Left ventricle myocardium superior (tissue), 1 donor: ENCODE data around the gene FRMD4A. TPM values are rescaled to one million over a fixed set of nuclear protein-coding genes. Genes with fewer than 3 reads are reported as not detected.

Experiments
- ATAC-seq: fragments of 200-7000 bp; cut with Tn5 transposase; one replicate; pipeline ENCODE4 v1.9.1; 2020; ENCODE audit warnings: mild to moderate bottlenecking, moderate library complexity
- DNase-seq: peaks from one replicate; pipeline ENCODE4 v3.0.0-alpha.2; 2020
- intact Hi-C: fragments of 100-400 bp; cut with micrococcal nuclease; formaldehyde crosslinking; loops from one replicate; pipeline ENCODE4 v1.11.0; 2022
- total RNA-seq: library from RNA; stranded (reverse); fragmentation: NEBNext Ultra II Directional; extraction: Animal tissue kit (Norgen Biotek cat#: 25700); gene quantifications from one replicate; pipeline ENCODE4 v1.2.1, GENCODE V29; 2021
- donor health status: DM: no; HTN: yes; CAD: no; lungs with severe emphysema.

The FRMD4A gene
- total RNA-seq, 1 donor from 2014 or later = 43.3 TPM

DNA sequence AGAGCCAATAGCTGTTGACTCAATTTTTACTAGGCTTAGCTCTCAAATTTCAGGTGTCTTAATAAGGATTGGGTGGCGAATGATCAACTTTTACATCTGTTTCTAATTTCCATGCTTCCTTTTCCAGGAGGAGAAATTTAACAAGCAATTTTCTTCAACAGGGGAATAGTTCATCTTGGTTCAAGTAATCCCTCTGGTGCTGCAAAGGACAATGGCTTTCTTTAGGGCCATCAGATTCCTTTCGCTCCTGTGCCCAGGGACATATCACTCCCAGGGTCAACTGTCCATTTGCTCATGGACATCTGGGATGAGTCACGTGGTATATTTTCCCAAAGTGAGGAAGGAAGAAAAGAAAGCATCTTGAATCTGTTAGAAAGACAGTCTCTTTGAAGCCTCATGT is 313.3 kb downstream of the FRMD4A start:
- intact Hi-C loops = no loop called here
- DNase-seq (no peak), ATAC-seq (no peak)

DNA sequence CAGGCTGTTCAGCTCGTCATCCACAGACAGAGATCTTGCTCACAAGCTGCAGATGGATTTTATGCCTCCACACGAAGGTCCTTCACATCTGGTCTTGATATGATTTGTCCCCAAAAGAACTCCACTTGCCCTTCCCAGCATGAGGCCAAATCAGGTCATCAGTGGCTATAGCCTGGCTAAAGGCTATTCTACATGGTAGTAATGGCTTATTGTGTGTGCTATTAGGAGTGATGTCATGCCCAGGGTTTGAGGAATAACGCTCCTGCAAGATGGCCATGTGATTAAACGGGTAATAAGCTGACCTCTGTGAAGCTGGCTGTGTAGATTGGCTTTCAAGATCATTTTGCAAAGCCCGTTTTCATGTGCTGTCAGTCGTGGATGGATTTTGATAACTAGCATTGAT is 313.8 kb downstream of the FRMD4A start:
- ATAC-seq (peak; percentile 38), DNase-seq (no peak)
- intact Hi-C loops = no loop called here

DNA sequence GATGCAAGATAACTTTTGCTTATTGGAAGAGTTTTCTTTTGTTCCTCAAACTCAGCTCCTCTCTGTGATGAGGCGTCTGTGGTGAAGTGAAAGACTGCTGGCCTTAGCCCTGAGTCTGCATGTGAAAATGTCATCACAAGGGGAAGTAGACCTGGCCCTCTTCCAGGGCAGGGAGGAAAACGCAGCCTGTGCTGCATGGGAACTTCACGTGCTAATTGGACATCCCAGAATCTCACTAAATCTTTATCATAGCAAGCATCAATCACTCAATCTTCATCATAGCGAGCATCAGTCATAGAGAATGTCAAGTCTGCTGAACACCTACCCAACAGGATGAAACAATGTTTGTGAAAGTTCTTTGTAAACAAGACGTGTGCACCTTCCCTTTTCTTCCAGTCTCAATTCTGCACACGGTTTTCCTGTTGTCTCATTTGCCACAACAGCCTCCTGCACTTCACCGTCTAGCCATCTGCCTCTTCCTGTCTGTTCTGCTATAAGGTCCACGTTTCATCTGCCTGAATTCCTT is 314.6 kb downstream of the FRMD4A start:
- peak; percentile 89 for ATAC-seq
- intact Hi-C loops = no loop called here
- peak; percentile 60 for DNase-seq

DNA sequence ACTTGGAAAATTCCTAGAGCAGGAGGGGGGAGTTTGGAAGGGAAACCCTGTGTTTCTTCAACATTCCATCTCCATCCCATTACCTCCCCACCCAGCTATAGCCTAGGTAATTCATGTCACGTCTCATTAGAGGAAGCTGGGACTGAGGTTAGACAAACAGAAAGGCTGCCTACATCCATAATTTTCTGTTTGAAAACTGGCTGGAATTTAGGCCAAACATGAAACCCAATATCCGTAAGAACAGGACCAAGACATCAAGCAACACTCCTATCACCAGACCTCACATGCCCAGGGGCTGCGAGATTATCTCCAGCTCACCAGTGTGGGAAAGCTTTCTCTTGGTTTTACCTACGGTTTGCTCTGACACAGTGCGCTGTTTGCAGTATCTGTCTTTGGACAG is 316.3 kb downstream of the FRMD4A start:
- intact Hi-C loops = no loop called here
- DNase-seq = no peak
- ATAC-seq = no peak

DNA sequence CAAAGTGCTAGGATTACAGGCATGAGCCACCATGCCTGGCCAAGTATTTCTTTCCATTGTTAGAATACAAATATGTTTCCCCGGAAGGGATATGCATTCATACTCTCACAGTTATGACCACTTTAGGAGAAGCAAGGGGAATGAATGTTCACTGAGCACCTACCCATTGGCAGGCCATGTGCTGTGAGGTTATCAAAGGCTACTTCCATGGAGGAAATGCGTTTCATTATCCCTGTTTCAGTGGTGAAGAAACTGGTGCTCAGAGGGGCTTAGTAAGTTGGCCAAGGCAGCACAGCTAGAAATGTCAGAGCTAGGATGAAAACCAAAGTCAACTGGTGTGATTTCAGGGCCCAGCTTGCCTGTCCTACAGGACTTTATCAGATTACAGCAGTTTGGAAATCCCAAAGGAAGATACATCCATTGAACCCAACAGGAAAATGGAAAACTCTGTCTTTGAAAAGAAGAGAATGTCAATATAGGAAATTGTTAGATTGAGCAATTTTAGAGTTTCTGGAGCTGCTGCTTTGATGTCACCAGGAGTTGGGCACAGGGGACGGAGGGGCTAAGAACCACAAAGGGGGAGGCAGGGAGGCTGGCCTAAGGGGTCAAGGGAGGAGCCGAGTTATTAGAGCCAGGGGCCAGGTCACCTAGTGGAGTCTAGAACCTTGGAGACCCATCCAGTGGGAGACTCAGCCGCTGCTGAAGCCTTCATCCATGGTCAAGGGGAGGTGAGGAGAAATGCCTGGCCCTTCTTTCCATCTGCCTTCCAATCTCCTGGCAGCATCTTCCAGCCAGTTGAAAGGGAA is 319.8 kb downstream of the FRMD4A start:
- intact Hi-C loops = no loop called here
- DNase-seq (no peak), ATAC-seq (no peak)

DNA sequence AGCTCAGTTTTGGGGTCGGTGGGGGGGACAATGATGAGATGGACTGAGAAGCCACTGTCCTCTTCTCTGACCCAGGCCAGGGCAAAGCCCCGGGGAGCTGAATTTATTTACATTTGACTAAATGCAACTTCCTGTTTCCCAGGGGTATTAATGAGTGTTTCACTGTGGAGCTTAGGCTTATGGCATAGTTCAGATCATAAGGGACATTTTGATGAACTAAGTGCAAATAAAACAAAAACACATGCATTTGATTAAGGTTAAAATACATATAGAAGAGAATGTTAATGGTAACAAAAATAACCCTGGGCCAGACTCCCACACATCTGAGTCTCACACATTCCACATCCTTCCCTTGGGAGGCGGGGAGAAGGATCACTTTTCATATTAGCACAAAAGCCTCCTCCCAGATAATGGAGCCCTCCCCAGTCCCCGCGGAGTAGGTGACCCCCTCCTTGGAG is 320.6 kb downstream of the FRMD4A start:
- intact Hi-C loops = no loop called here
- ATAC-seq (peak; percentile 64), DNase-seq (no peak)

DNA sequence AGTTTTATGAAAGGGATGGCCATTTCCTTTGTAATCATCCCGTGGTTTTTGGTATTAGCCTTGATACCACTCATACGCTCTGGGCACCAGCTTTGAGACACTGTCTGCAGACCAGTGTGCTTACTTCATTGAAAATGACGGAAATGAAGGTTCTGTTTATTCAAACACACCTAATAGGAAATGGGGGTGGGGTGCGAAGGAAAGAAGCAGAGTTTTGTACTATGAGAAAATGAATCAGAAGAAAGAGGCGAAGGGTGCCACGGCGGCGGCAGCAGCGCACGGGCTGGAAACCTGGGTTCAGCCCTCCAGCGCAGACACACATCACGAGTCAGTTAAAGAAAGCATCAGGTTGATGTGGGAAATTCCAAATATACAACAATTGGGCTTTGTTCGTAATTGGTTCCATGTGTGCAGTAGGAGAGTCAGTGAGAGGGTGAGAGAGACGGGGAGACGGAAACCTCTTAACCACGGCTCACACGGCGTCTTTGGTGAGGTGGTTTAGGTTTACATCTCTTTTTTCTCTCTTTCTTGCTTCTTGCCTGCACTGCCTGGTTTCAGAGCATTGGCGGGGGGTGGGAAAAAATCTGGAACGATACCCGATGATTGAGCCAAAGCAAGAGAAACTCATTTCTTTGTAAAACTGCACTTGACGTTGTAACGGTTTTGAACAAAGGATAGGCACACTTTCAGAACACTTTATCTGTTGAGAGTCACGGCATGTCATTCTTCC is 321.2 kb downstream of the FRMD4A start:
- ATAC-seq (peak; percentile 22), DNase-seq (no peak)
- intact Hi-C loops = no loop called here

DNA sequence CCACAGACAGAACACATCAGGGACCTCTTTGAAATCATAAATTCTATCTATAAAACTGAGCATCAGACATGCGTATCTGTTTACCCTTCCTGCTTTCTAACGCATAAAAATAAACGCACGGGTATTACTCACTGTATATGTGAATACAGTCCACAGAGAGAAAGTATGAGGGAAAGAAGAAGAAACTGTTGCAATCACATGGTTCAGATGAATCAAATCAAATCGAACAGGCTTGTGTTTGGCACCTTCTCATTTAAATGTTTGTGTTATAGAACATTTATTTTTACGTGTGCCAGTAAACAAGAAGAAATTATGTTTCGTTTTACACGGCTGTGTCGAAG is 322.0 kb downstream of the FRMD4A start:
- intact Hi-C loops = no loop called here
- DNase-seq = no peak
- ATAC-seq = peak; percentile 16

DNA sequence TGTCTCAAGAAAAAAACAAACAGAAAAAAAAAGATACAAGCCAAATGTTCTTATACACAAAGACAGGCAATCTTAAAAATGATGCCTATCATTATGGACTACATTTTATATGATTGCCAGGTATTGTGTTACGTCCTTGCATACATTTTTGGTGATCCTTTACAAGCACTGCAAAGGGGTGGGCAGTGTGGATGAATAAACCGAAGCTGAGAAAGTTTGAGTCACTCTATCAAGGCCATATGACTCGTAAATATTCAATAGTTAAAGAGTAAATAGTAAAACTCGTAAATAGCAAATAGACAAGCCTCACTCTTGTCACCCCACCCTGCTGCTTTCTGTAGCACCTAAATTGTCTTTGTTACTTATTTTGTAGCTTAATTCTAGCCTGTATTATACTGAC is 326.2 kb downstream of the FRMD4A start:
- intact Hi-C loops = no loop called here
- DNase-seq (no peak), ATAC-seq (no peak)

DNA sequence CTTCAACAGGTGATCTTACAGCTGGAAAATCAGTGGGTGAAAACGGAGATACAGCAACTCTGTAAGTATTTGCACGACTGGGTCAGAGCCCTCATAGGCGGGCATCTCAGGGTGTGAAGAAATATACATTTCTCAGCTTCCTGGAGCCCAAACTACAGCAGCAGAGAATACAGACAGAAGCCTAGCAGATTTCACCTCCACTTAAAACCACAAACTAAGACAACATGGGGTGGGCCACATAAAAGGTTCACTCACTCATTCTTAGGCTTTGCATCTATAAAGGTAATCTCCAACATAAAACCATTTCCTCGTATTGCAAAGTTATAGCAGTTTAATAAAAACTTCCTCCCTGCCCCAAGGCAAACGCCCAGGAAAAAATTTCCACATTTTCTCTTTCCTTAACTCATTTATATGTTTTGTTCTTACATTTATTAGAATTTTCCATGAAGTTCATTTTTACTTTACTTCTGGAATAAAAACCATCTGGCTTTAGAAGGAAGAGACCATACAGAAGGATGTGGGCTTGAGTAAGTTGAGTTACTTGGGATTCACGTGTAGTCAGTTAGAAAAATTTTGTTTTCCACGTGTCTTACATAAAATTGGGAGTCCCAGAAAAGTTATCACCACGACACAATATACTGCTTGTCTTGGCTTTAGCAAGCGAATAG is 327.1 kb downstream of the FRMD4A start:
- intact Hi-C loops = no loop called here
- ATAC-seq = no peak
- no peak for DNase-seq

DNA sequence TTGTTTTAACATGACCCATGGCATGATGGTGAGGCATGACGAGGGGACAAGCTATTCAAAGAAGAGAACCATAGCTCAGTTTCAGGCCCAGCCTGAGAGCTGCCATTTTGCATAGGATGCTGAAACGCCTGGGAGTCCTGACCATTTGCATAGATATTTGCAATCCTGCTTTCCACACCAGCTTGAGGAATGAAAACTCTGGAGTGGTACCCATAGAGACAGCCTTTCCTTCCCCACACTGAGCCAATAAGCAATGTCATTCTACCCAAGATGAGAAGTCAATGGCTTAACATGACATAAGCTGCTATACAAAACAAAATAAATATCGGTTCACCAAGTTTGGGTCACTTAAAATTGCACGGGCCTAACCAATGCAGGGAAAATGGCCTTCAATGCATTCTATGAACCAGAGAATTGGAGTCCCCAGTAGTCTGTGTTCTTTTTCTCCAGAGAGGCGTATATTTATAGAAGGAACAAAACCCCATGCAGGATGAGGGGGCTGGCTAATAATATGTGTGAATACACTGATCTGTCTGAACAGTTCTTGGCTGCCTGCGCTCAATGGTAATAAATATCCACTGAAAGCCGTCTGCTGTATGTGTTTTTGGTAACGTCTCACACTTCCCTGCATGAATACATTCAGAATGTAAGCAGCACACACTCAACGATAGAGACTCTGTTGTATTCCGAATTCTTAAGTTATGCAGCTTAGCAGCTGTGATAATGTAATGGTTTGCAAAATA is 329.3 kb downstream of the FRMD4A start:
- DNase-seq = no peak
- intact Hi-C loops = no loop called here
- no peak for ATAC-seq

DNA sequence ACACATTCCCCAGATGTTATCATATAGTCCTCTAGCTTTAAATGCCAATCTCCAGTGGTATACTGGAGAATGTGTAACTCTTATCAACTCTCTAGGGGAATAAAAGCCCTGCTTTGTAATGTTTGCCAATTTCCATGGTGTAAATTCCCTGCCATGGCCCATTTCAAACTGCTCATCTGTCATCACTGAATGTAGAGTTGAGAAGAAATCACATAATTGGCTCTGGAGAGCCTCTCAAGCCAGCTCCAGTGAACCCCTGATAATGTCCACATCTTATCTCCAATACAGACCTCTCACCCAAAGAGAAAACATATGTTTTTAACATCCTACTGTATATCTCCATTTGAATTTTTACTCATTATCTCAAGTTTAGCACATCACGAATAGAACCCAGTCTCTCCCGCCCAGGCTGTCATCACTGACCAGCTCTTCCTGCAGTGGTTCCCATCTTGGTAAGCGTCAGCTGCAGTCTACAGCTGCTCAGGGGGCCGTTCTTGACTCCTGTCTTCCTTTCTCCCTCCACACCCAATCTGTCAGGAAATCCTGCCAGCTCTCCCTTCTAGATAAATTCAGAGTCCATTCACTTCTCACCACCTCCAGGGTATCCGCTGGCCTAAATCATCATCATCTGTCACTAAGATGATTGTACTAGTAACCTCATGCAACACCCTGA is 332.4 kb downstream of the FRMD4A start:
- DNase-seq (no peak), ATAC-seq (peak; percentile 57)
- intact Hi-C loops = no loop called here

DNA sequence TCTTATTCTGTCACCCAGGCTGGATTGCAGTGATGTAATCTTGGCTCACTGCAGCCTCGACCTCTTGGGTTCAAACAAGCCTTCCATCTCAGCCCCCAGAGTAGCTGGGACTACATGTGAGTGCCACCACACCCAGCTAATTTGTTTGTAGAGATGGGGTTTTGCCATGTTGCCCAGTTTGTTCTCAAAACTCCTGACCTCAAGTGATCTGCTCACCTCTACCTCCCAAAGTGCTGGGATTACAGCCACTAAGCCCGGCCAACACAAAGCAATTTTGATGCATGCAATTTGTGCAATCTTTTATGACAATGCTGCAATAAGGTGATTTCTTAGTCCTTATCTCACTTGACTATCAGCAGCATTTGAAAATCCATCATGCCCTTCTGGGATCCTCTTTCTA is 333.1 kb downstream of the FRMD4A start:
- intact Hi-C loops = no loop called here
- ATAC-seq (peak; percentile 21), DNase-seq (no peak)

DNA sequence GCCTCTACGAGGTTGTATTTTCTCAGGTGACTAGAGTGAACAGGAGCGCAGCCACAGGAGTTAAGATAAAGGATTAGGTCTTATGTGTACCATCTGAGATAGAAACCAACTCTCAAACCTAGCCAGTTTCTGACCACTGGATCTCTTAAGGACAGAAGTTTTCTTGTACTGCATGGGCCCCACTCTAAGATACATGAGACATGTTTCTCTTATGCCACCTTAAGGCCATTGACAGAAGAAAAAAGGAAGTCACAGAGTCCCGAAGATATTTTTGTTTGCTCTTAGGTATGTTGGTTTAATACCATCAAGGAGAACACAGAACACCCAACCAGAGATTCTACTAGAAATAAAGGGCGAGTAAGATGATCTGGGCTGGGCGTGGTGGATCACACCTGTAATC is 335.8 kb downstream of the FRMD4A start:
- intact Hi-C loops = no loop called here

DNA sequence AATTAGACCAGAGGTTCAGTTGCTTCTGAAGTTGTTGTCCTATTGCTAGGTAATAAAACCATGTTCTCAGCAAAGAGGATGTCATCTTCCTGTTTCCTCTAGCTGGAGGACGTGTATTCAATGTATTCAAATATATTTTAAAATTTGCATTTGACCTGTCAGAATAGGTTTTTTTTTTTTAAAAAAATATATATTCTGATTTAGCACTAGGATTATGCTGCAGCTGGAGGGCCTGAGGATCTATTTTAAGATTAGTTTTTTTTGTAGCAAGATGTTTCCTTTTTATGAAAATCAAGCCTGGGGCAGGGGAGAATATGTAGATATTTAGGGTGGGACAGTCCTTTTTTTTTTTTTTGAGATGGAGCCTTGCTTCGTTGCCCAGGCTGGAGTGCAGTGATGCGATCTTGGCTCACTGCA is 337.0 kb downstream of the FRMD4A start:
- ATAC-seq (no peak), DNase-seq (no peak)
- intact Hi-C loops = no loop called here

More for the DNA sequence above, 335.8 kb downstream of the FRMD4A start:
- DNase-seq (no peak), ATAC-seq (no peak)

DNA sequence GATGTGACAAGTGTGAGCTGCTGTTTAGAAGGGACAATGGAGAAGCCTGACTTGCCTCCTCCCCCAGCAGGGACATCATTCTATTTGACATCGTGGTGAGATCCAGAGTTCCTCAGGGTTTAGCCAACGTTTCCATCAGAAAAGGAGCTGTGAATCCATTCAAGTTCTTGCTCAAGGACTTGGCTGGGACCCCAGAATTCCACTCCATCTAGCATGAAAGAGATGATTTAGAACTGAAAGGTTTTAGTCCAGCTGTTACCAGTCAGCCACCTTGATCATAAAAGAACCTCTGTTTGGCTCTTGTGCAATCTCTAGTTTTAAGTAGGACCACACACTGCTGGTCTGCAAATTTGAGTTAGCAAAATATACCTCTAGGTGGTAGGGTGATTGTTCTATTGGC is 337.6 kb downstream of the FRMD4A start:
- DNase-seq (no peak), ATAC-seq (peak; percentile 33)
- intact Hi-C loops = no loop called here

DNA sequence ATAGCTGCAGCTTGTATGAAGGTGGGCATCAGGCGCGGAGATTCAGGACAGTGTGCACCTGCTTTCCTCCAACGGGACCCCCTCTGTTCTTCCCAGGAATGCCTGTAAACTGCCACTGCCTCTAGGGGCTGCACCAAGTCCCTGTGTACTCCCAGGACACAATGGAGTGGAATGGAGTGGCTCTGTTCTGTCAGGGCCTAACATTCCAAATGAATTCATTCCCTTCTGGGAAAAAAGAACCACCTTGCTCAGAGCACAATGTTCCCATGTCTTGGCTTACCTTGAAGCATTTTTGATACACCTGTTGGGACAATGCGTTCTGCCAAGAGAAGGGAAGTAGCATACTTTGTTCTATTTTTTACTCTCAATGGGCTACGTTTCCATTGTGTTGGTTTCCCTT is 339.4 kb downstream of the FRMD4A start:
- intact Hi-C loops = no loop called here
- ATAC-seq (peak; percentile 38), DNase-seq (no peak)

DNA sequence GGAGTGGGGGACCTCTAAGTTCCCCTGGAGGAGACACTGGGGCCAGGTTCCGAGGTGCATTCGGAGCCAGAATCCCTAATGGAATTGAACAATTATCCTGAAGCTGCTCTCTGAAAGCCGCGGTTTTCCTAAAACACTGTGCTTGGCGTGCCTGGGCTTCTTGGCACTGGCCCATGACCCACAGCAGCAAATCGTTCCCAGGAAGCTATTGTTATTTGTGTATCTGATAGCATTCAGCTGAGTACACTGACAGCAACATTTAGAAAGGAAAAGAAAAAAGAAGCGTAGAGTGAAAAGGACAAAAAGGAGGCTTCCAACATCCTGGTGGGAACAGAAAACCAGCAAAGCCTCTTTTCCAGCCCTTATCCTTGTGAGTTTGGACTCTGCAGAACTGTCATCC is 339.8 kb downstream of the FRMD4A start:
- peak; percentile 69 for DNase-seq
- ATAC-seq = peak; percentile 57
- intact Hi-C loops = no loop called here

DNA sequence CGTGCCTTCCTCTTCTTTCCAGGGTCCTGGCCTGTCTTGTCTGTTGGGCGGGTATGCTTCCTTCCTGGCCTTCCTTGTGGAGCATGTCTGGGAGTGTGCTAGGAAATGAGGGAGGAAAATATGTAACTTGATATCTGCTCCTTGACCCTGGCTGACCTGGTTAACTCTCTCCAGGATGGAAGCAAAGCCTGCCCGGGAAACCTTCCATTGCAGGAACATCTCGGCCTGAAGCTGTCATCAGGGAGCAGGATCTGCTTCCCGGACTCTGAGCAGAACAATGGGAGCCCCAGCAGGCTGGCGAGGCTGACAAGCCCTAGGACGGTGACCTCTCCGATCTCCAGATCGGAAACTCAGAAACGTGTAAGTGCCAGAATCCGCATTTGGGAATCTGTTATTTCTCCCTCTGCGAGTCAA is 340.3 kb downstream of the FRMD4A start:
- intact Hi-C loops = no loop called here
- DNase-seq (peak; percentile 61), ATAC-seq (peak; percentile 82)
